Panc1 (cell line): Measurements from ENCODE around the gene PLCB1. TPM values are rescaled to one million over a fixed set of nuclear protein-coding genes. Genes with fewer than 3 reads are reported as not detected.

ENCODE experiments used
- ATAC-seq: fragments of 200-7000 bp; cut with Tn5 transposase; 2 replicates; pipeline ENCODE4 v1.9.1; 2020; ENCODE audit warnings: mild to moderate bottlenecking, moderate library complexity
- BruUV-seq: library from RNA; stranded (reverse); fragments of 400-500 nt; replicated peaks from 2 replicates; lab custom pipeline; 2021; lab: Mats Ljungman, UMichigan
- CTCF ChIA-PET: fragments of 300-600 bp; sonication (Branson Sonifier 250); formaldehyde crosslinking; loops from one replicate; lab custom pipeline; 2022; ENCODE audit warnings: antibody characterized with exemption; lab: Charles Lee
- POLR2A ChIA-PET: fragments of 300-600 bp; sonication (Branson Sonifier 250); formaldehyde crosslinking; loops from one replicate; lab custom pipeline; 2022; ENCODE audit warnings: antibody characterized with exemption; lab: Charles Lee
- DNase-seq: peaks from one replicate; pipeline ENCODE4 v3.0.0-alpha.2; 2010; ENCODE audit warnings: low read depth, low spot score
- H3K27ac ChIP-seq: 2 replicates; pipeline ENCODE4 v1.5.1; 2011; ENCODE audit warnings: mild to moderate bottlenecking, low read length, inconsistent platforms
- H3K27me3 ChIP-seq: fragments of 200-500 bp; sonication (Bioruptor generic); 2 replicates; pipeline ENCODE4 v1.6.0; 2014; ENCODE audit warnings: low read length, inconsistent platforms; ENCODE audit not compliant: control insufficient read depth, insufficient read depth
- H3K36me3 ChIP-seq: fragments of 200-500 bp; sonication (Bioruptor generic); 2 replicates; pipeline ENCODE4 v1.5.1; 2014; ENCODE audit warnings: inconsistent platforms, mild to moderate bottlenecking, low read length, moderate library complexity; ENCODE audit not compliant: control insufficient read depth, insufficient read depth
- H3K4me1 ChIP-seq: 2 replicates; pipeline ENCODE4 v1.5.1; 2011; ENCODE audit warnings: inconsistent platforms, mild to moderate bottlenecking, low read length, moderate library complexity; ENCODE audit not compliant: control insufficient read depth, insufficient read depth
- H3K4me3 ChIP-seq, 2 experiments: 2 replicates each; pipeline ENCODE4 v1.5.1; 2011 to 2012; ENCODE audit warnings: low read depth in 2 of 2, low read length in 2 of 2, mild to moderate bottlenecking in 2 of 2, inconsistent platforms in 1 of 2, moderate library complexity in 1 of 2
- H3K9me3 ChIP-seq: fragments of 200-500 bp; sonication (Bioruptor generic); 2 replicates; pipeline ENCODE4 v1.5.1; 2014; ENCODE audit warnings: low read depth, mild to moderate bottlenecking, inconsistent platforms, low read length, moderate library complexity; ENCODE audit not compliant: control insufficient read depth, insufficient read depth
- CTCF ChIP-seq: fragments of 450-650 bp; IDR thresholded peaks from 2 replicates; pipeline ENCODE4 v1.5.1; 2017; ENCODE audit warnings: mild to moderate bottlenecking
- POLR2AphosphoS5 ChIP-seq: IDR thresholded peaks from 2 replicates; pipeline ENCODE4 v1.6.1; 2012; ENCODE audit warnings: mild to moderate bottlenecking, low read depth, low read length, moderate library complexity
- REST ChIP-seq, 2 experiments: IDR thresholded peaks; 2 replicates each; pipeline ENCODE4 v1.6.1; 2011 to 2012; ENCODE audit warnings: low read depth in 2 of 2, control low read depth in 1 of 2, low read length in 1 of 2, mild to moderate bottlenecking in 1 of 2, moderate library complexity in 1 of 2; ENCODE audit not compliant: insufficient read depth in 1 of 2
- SIN3A ChIP-seq: IDR thresholded peaks from 2 replicates; pipeline ENCODE4 v1.6.1; 2012; ENCODE audit warnings: low read depth, mild to moderate bottlenecking, low read length, moderate library complexity, borderline replicate concordance; ENCODE audit not compliant: insufficient read depth
- TCF7L2 ChIP-seq: IDR thresholded peaks from 2 replicates; pipeline ENCODE4 v1.6.1; 2011; ENCODE audit warnings: mild to moderate bottlenecking, low read depth, low read length, inconsistent platforms
- in situ Hi-C: cut with HindIII; loops from 2 replicates; pipeline ENCODE4 v1.10.0; 2016; ENCODE audit warnings: low sequenced_read_pairs, low pct_unique_long_range_greater_than_20kb
- intact Hi-C: fragments of 100-400 bp; cut with micrococcal nuclease; formaldehyde crosslinking; loops from one replicate; pipeline ENCODE4 v1.10.0; 2022; ENCODE audit not compliant: unreplicated experiment
- total RNA-seq: library from RNA; stranded (reverse); gene quantifications from one replicate; pipeline ENCODE4 v1.2.1, GENCODE V29; 2021; ENCODE audit not compliant: unreplicated experiment

PLCB1 gene
- total RNA-seq, 1 experiment from 2014 or later: 0.59 TPM

- Histone ChIP-seq H3K9me3 (no peaks in the 10 kb centered on the region), H3K36me3 (no peaks in the 10 kb centered on the region), H3K4me1 (no peaks in the 10 kb centered on the region), H3K27me3 (no peaks in the 10 kb centered on the region), H3K27ac (no peak overlapping the region), H3K4me3 (no peak overlapping the region)
- DNase-seq (no peak), ATAC-seq (no peak)
- CTCF ChIA-PET: no interaction called here
- in situ Hi-C loops (no loop called here), intact Hi-C loops (no loop called here)
- POLR2A ChIA-PET: no interaction called here
- no TSS peak for BruUV-seq
- TF ChIP-seq REST (IDR thresholded peaks at IDR 0.05; ENCODE audit: insufficient read depth in 1 of 2, low read depth in 2 of 2, low read length in 1 of 2) (no peak), SIN3A (no peak), POLR2AphosphoS5 (no peak), CTCF (no peak), TCF7L2 (no peak)
Observed at GRCh38 chr20:8583566-8584043, 451.5 kb downstream of the PLCB1 start.

- TF ChIP-seq TCF7L2: no peak
- TF ChIP-seq CTCF: no peak
- no peak for TF ChIP-seq REST (IDR thresholded peaks at IDR 0.05; ENCODE audit: insufficient read depth in 1 of 2, low read depth in 2 of 2, low read length in 1 of 2)
- no peak for TF ChIP-seq POLR2AphosphoS5
- no peak for TF ChIP-seq SIN3A
- DNase-seq (no peak), ATAC-seq (no peak)
- Histone ChIP-seq H3K9me3 (no peaks in the 10 kb centered on the region), H3K27ac (no peak overlapping the region), H3K36me3 (no peaks in the 10 kb centered on the region), H3K27me3 (no peaks in the 10 kb centered on the region), H3K4me1 (no peaks in the 10 kb centered on the region), H3K4me3 (no peak overlapping the region)
- in situ Hi-C loops: no loop called here
- ChIA-PET CTCF (no interaction called here), POLR2A (no interaction called here)
- intact Hi-C loops: no loop called here
- BruUV-seq: no TSS peak
Observed at GRCh38 chr20:8587251-8587650, 455.2 kb downstream of the PLCB1 start.
